Type B pancreatic cell (in vitro differentiated cells): ENCODE data around the gene SULT4A1. TPM values are rescaled to one million over a fixed set of nuclear protein-coding genes. Genes with fewer than 3 reads are reported as not detected.

Experiments used
- DNase-seq: peaks from one replicate; pipeline ENCODE4 v3.0.0; 2021; ENCODE audit warnings: mixed read lengths; ENCODE audit not compliant: unreplicated experiment; ENCODE audit errors: extremely low spot score
- H3K27ac Mint-ChIP-seq: 2 replicates; pipeline ENCODE4 v1.8.0; 2021; ENCODE audit warnings: mild to moderate bottlenecking, mixed read lengths
- H3K27me3 Mint-ChIP-seq: 2 replicates; pipeline ENCODE4 v1.8.0; 2021; ENCODE audit warnings: mixed read lengths
- H3K36me3 Mint-ChIP-seq: 2 replicates; pipeline ENCODE4 v1.8.0; 2021; ENCODE audit warnings: mixed read lengths
- H3K4me1 Mint-ChIP-seq: one replicate; pipeline ENCODE4 v1.8.0; 2021; ENCODE audit warnings: mixed read lengths; ENCODE audit not compliant: unreplicated experiment
- H3K4me3 Mint-ChIP-seq: 2 replicates; pipeline ENCODE4 v1.8.0; 2021; ENCODE audit warnings: mild to moderate bottlenecking, mixed read lengths
- H3K9me3 Mint-ChIP-seq: 2 replicates; pipeline ENCODE4 v1.8.0; 2021; ENCODE audit warnings: mixed read lengths
- total RNA-seq: library from RNA; stranded (reverse); gene quantifications from 2 replicates; pipeline ENCODE4 v1.2.1, GENCODE V29; 2021; ENCODE audit warnings: low replicate concordance
- TF ChIP-seq, protein P1 (sequence below): fragments of 200-600 bp; sonication (generic); conservative IDR thresholded peaks from 2 replicates; pipeline ENCODE4 v1.5.0; 2021; ENCODE audit warnings: antibody characterized with exemption, mild to moderate bottlenecking

SULT4A1 gene
- total RNA-seq, 1 donor from 2014 or later: 10.8 TPM

DNA sequence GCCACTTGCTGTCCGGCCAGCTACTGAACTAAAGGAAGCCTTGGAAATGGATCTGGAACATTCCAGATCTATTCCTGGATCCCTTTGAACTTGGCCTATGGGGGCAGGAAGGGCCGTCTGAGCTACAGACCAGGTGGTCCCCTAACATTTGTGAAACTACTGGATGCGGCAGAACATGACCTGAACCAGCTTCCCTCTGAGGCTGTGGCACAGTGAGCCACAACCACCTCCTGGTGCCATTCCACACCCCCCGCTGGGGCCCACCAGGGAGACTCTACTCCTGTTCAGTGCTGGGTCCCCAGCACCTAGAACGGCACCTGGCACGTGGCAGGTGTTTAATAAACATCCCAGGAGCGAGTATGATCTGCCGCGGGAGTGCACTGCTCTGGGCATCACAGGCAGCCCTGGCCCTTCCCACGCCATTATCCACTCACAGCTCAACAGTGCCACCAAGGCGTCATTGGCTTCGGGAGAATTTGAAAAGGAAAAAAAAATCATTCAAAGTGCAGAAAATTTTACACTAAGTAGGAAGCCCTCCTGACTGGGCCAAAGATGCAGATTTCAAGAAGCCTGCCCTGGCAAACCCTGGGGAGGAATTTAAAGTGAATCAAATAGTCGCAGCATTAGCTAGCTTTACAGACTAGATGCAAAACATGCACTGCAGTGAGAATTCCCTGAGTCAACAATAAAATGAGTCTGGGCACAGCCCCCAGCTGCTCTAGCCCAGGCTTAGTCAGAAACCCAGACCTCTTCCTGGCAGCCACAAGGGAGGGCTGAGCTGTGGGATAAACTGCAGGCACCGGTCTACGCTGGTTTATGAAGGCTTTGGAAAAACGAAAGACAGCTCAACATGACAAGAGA is 35.9 kb downstream of the SULT4A1 start:
- Mint-ChIP-seq H3K27me3 (no peaks in the 10 kb centered on the region), H3K27ac (no peak overlapping the region), H3K4me1 (peaks cover 12% of the 10 kb centered on the region), H3K36me3 (no peaks in the 10 kb centered on the region), H3K4me3 (no peak overlapping the region), H3K9me3 (no peaks in the 10 kb centered on the region)
- TF ChIP-seq, protein P1, sequence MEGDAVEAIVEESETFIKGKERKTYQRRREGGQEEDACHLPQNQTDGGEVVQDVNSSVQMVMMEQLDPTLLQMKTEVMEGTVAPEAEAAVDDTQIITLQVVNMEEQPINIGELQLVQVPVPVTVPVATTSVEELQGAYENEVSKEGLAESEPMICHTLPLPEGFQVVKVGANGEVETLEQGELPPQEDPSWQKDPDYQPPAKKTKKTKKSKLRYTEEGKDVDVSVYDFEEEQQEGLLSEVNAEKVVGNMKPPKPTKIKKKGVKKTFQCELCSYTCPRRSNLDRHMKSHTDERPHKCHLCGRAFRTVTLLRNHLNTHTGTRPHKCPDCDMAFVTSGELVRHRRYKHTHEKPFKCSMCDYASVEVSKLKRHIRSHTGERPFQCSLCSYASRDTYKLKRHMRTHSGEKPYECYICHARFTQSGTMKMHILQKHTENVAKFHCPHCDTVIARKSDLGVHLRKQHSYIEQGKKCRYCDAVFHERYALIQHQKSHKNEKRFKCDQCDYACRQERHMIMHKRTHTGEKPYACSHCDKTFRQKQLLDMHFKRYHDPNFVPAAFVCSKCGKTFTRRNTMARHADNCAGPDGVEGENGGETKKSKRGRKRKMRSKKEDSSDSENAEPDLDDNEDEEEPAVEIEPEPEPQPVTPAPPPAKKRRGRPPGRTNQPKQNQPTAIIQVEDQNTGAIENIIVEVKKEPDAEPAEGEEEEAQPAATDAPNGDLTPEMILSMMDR: no peak
- DNase-seq: peak; percentile 62

DNA sequence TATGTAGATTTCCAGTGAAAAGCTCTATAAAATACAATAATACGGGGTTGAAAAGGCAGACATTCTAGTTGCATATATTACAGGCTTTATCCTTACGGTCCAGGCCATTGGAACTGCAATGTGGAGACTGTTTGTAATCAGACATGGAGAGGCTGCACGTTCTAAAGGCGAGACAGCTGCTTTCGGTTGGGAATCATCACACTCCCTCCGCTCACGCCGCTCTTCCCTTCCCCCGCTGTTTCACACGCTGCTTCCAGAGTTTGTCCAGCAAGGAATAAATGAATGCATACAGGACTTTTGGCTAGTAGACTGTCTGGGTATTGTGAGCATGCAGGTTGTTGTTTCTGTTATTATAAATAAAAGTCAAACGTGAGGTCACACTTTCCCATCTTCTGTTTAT is 36.7 kb downstream of the SULT4A1 start:
- Mint-ChIP-seq H3K9me3 (no peaks in the 10 kb centered on the region), H3K4me1 (peaks cover 19% of the 10 kb centered on the region), H3K4me3 (no peak overlapping the region), H3K36me3 (no peaks in the 10 kb centered on the region), H3K27ac (no peak overlapping the region), H3K27me3 (no peaks in the 10 kb centered on the region)
- DNase-seq: no peak
- TF ChIP-seq, protein P1: no peak

DNA sequence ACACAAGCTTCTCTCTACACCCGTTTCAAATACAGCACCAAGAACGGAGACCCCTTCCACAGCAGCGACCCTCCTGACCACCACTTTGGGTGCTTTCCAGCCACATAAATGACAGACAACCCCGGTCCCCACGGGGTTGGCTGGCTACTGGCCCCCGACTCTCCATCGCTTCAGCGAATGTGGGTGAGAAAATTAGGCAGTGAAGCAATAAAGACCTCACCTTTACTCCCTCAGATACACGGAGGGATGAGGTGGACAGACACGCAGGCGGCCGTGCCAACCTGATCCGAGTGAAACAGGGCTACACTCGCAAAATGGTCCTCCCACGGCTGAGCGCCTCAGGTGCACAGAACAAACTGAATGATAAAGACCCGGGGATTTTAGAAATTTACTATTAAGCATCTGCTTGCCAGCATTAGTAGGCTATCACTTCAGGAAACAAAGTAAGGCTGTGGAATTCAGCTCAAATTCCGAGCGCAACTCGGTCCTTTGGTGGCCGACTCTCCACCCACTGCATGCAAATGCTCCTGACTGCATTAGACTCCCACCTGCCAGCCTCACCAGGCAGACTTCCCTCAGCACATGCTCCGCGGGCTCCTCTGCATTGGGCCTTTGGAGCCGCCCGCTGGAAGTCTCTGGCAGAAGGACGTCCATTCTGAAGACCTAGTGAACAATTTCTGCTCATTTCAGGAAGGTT is 37.4 kb downstream of the SULT4A1 start:
- no peak overlapping the region for H3K4me3 Mint-ChIP-seq
- H3K27ac Mint-ChIP-seq: peak overlapping the region; percentile 46
- no peaks in the 10 kb centered on the region for H3K36me3 Mint-ChIP-seq
- DNase-seq: peak; percentile 50
- TF ChIP-seq, protein P1: no peak
- peaks cover 16% of the 10 kb centered on the region for H3K4me1 Mint-ChIP-seq
- H3K9me3 Mint-ChIP-seq: no peaks in the 10 kb centered on the region
- no peaks in the 10 kb centered on the region for H3K27me3 Mint-ChIP-seq

DNA sequence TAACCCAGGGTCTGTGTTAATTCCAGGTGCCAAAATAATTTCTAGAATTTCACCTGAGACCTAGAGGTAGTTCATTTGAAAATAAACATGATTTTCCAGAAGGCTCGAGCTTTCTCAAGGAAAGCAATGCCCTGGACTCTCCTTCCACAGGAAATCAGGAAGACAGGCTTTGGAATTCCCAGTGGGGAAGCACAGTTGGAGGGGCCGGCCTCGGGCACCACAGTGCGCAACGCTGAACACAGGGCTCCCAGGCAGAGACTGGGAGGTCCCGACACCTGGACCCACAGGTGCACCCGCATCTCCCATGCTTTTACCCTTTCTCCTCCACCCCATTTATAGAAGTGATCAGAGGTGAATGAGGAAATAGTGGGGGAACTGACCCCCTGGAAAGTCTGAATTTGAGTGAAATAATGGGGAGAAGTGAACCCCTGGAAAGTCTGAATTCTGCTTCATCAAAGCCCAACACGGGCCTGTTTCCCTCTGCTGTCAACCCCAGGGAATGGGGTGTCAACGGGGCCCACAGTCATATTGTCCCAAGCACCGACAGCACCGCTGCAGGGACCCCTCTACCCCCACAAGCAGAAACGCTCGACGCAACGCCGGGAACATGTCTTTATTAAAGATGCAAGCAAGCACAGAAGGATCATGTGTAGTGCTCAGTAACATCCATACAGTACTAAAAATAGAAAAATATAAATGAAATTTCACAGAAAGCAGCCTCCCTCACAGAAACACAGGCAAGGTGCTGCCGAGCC is 38.2 kb downstream of the SULT4A1 start:
- Mint-ChIP-seq H3K27me3 (no peaks in the 10 kb centered on the region), H3K4me1 (peaks cover 15% of the 10 kb centered on the region), H3K36me3 (no peaks in the 10 kb centered on the region), H3K9me3 (no peaks in the 10 kb centered on the region), H3K4me3 (no peak overlapping the region), H3K27ac (no peak overlapping the region)
- DNase-seq: peak; percentile 44
- TF ChIP-seq, protein P1: no peak

DNA sequence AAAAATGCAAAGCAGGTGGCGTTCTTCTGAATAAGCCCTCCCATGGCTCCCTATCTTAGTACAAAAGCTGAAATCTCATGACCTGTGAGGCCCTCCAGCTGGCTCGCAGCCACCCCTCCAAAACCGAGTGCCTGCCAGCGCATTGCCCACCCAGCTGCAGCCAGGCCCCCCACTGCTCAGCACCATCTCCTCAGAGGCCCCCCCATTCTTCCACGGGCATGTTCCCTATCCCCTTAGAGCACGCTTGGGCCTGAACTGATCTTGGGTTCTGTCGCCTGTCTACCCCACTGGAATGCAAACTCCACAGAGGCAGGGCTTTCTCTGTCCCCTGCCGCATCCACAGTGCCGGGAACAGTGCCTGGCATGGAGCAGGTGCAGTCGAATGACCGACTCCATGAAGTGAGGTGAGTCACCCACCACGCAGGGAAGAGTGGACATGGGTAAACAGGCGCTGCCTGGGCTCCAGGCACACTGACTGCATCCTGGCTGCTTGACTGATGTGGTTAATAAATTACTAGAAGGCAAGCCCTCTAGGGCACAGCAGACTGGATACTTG is 38.9 kb downstream of the SULT4A1 start:
- DNase-seq: peak; percentile 63
- Mint-ChIP-seq H3K27ac (peak overlapping the region; percentile 74), H3K27me3 (no peaks in the 10 kb centered on the region), H3K4me1 (peaks cover 15% of the 10 kb centered on the region), H3K4me3 (peak overlapping the region; percentile 20), H3K9me3 (no peaks in the 10 kb centered on the region), H3K36me3 (no peaks in the 10 kb centered on the region)
- TF ChIP-seq, protein P1: no peak
